ENCODE data around the gene JMY. TPM values are rescaled to one million over a fixed set of nuclear protein-coding genes. Genes with fewer than 3 reads are reported as not detected.

Gene JMY
- total RNA-seq, 2 experiments from 2014 or later: 73.3 to 73.5 TPM

GRCh38 chr5:79224286-79224984 lies 11.5 kb upstream of the JMY start:
- Histone ChIP-seq H3K36me3 (ENCODE audit: insufficient read depth, low read length) (no peaks in the 10 kb centered on the region), H3K4me3 (ENCODE audit: low read length) (no peak overlapping the region), H3K9me3 (ENCODE audit: control insufficient read depth in 1 of 2, insufficient read depth in 1 of 2, low read length in 2 of 2) (no peaks in the 10 kb centered on the region), H3K4me1 (ENCODE audit: insufficient read depth, low read length) (peaks cover 5% of the 10 kb centered on the region), H3K27ac (ENCODE audit: low read depth in 1 of 2, low read length in 2 of 2) (no peak overlapping the region), H3K27me3 (ENCODE audit: control insufficient read depth in 1 of 2, insufficient read depth in 2 of 2, low read length in 2 of 2) (no peaks in the 10 kb centered on the region)
- TF ChIP-seq CTCF (IDR thresholded peaks at IDR 0.05): no peak
- Mint-ChIP-seq H3K36me3 (ENCODE audit: low read depth) (no peaks in the 10 kb centered on the region), H3K9me3 (no peaks in the 10 kb centered on the region), H3K27me3 (no peaks in the 10 kb centered on the region), H3K4me3 (no peak overlapping the region), H3K27ac (no peak overlapping the region), H3K4me1 (ENCODE audit: low read depth) (peaks cover 3% of the 10 kb centered on the region)
- DNase-seq: no peak
- no peak for ATAC-seq (ENCODE audit: poor library complexity)
- intact Hi-C loops (cut with DNase I, micrococcal nuclease): no loop called here
- CTCF ChIA-PET: no interaction called here
- POLR2A ChIA-PET: no interaction called here

GRCh38 chr5:79225026-79225425 lies 10.9 kb upstream of the JMY start:
- no peaks in the 10 kb centered on the region for H3K36me3 ChIP-seq (ENCODE audit: insufficient read depth, low read length)
- H3K4me3 ChIP-seq (ENCODE audit: low read length): no peak overlapping the region
- no peaks in the 10 kb centered on the region for H3K36me3 Mint-ChIP-seq (ENCODE audit: low read depth)
- H3K27me3 Mint-ChIP-seq: no peaks in the 10 kb centered on the region
- peaks cover 8% of the 10 kb centered on the region for H3K4me1 Mint-ChIP-seq (ENCODE audit: low read depth)
- no peak overlapping the region for H3K27ac ChIP-seq (ENCODE audit: low read depth in 1 of 2, low read length in 2 of 2)
- H3K4me1 ChIP-seq (ENCODE audit: insufficient read depth, low read length): peaks cover 9% of the 10 kb centered on the region
- DNase-seq (no peak), ATAC-seq (ENCODE audit: poor library complexity) (no peak)
- no peak overlapping the region for H3K27ac Mint-ChIP-seq
- H3K27me3 ChIP-seq (ENCODE audit: control insufficient read depth in 1 of 2, insufficient read depth in 2 of 2, low read length in 2 of 2): no peaks in the 10 kb centered on the region
- no peak overlapping the region for H3K4me3 Mint-ChIP-seq
- ChIA-PET CTCF (interaction anchor here (0.6 kb wide), 1 partner anchor 316 kb away, joined by 3 read pairs; no protein-coding TSS in a partner anchor), POLR2A (no interaction called here)
- no peak for TF ChIP-seq CTCF (IDR thresholded peaks at IDR 0.05)
- no peaks in the 10 kb centered on the region for H3K9me3 ChIP-seq (ENCODE audit: control insufficient read depth in 1 of 2, insufficient read depth in 1 of 2, low read length in 2 of 2)
- intact Hi-C loops (cut with DNase I, micrococcal nuclease): loop anchor here in 1 of 2 experiments (5.0 kb wide), 1 partner anchor 933 kb away; the partner anchor contains the start of gene AP3B1
- H3K9me3 Mint-ChIP-seq: no peaks in the 10 kb centered on the region

- Histone ChIP-seq H3K27ac (ENCODE audit: low read depth in 1 of 2, low read length in 2 of 2) (no peak overlapping the region), H3K4me1 (ENCODE audit: insufficient read depth, low read length) (peaks cover 9% of the 10 kb centered on the region), H3K9me3 (ENCODE audit: control insufficient read depth in 1 of 2, insufficient read depth in 1 of 2, low read length in 2 of 2) (no peaks in the 10 kb centered on the region), H3K4me3 (ENCODE audit: low read length) (no peak overlapping the region), H3K27me3 (ENCODE audit: control insufficient read depth in 1 of 2, insufficient read depth in 2 of 2, low read length in 2 of 2) (no peaks in the 10 kb centered on the region), H3K36me3 (ENCODE audit: insufficient read depth, low read length) (no peaks in the 10 kb centered on the region)
- Mint-ChIP-seq H3K36me3 (ENCODE audit: low read depth) (no peaks in the 10 kb centered on the region), H3K27me3 (no peaks in the 10 kb centered on the region), H3K4me1 (ENCODE audit: low read depth) (peaks cover 8% of the 10 kb centered on the region), H3K27ac (no peak overlapping the region), H3K4me3 (no peak overlapping the region), H3K9me3 (no peaks in the 10 kb centered on the region)
- no peak for DNase-seq
- TF ChIP-seq CTCF (IDR thresholded peaks at IDR 0.05): no peak
- ChIA-PET CTCF (interaction anchor here (0.6 kb wide), 1 partner anchor 315 kb away, joined by 3 read pairs; no protein-coding TSS in a partner anchor), POLR2A (no interaction called here)
- intact Hi-C loops (cut with DNase I, micrococcal nuclease): loop anchor here in 1 of 2 experiments (5.0 kb wide), 1 partner anchor 933 kb away; the partner anchor contains the start of gene AP3B1
- no peak for ATAC-seq (ENCODE audit: poor library complexity)
Observed at GRCh38 chr5:79225441-79225840, 10.5 kb upstream of the JMY start.

Measured in CD4-positive, alpha-beta T cell (primary cell).